DOHH2 (cell line): ENCODE measurements around the gene NR3C2.

Experiments used
- CTCF ChIP-seq: fragments of 200-600 bp; sonication (generic); IDR thresholded peaks from one replicate; pipeline ENCODE4 v1.5.1; 2014; ENCODE audit warnings: antibody characterized with exemption, mild to moderate bottlenecking, low read depth, low read length; ENCODE audit not compliant: poor library complexity, severe bottlenecking
- EZH2phosphoT487 ChIP-seq: fragments of 200-600 bp; sonication (generic); IDR thresholded peaks from 2 replicates; pipeline ENCODE4 v1.6.1; 2017; ENCODE audit warnings: borderline replicate concordance, mild to moderate bottlenecking, antibody characterized with exemption, low read length, moderate library complexity, mixed read lengths

GRCh38 chr4:148184922-148185321 lies 257.3 kb downstream of the NR3C2 start:
- TF ChIP-seq CTCF = no peak
- TF ChIP-seq EZH2phosphoT487 = no peak
